Prostate gland (tissue), 2 donors: ENCODE results near the gene ARRDC1. TPM values are rescaled to one million over a fixed set of nuclear protein-coding genes. Genes with fewer than 3 reads are reported as not detected.

Experiments used
- DNase-seq: peaks from one replicate; pipeline ENCODE4 v3.0.0-alpha.2; 2019; ENCODE audit warnings: low spot score
- H3K27ac ChIP-seq, 2 donors: fragments of 200-600 bp; sonication (generic); 2 replicates each; pipeline ENCODE4 v1.5.1; 2017 to 2019
- H3K27me3 ChIP-seq: fragments of 200-600 bp; sonication (generic); replicated peaks from 2 replicates; pipeline ENCODE4 v1.5.1; 2019; ENCODE audit not compliant: insufficient read depth
- H3K36me3 ChIP-seq, 2 donors: fragments of 200-600 bp; sonication (generic); 1 replicate in 1 of 2; 2 replicates in 1 of 2; pipeline versions ENCODE4 v1.5.1 to v1.8.1; 2017 to 2019
- H3K4me1 ChIP-seq: fragments of 200-600 bp; sonication (generic); replicated peaks from 2 replicates; pipeline ENCODE4 v1.5.1; 2019
- H3K4me3 ChIP-seq, 2 donors: fragments of 200-600 bp; sonication (generic); 2 replicates each; pipeline ENCODE4 v1.5.1; 2017 to 2019
- H3K9me3 ChIP-seq: fragments of 200-600 bp; sonication (generic); 2 replicates; pipeline ENCODE4 v1.5.1; 2017
- POLR2A ChIP-seq: fragments of 450-650 bp; IDR thresholded peaks from one replicate; pipeline ENCODE4 v1.6.1; 2016; ENCODE audit warnings: antibody characterized with exemption, mild to moderate bottlenecking
- POLR2AphosphoS5 ChIP-seq: sonication (generic); formaldehyde crosslinking; IDR thresholded peaks from one replicate; pipeline ENCODE4 v1.6.1; 2017; ENCODE audit warnings: antibody characterized with exemption
- WGBS: methylation state at CpG from one replicate; pipeline ENCODE4 v1.1.5; 2018; 5-methylcytosine and 5-hydroxymethylcytosine counted together
- intact Hi-C: fragments of 100-400 bp; cut with DNase I; formaldehyde crosslinking; loops from one replicate; pipeline ENCODE4 v1.14.2; 2022
- total RNA-seq, 2 donors: library from RNA; depleted of rRNA; stranded (reverse); fragments of >200 nt; gene quantifications; one replicate each; pipeline ENCODE4 v1.1.0, GENCODE V29; 2016
- TF ChIP-seq, protein P1 (sequence below), 4 experiments: fragments of 200-600 bp in 2 of 4; fragments of 450-650 bp in 2 of 4; sonication (generic) in 2 of 4; IDR thresholded peaks; 1 replicate in 3 of 4; 2 replicates in 1 of 4; pipeline ENCODE4 v1.5.1; 2016 to 2019; ENCODE audit warnings: antibody characterized with exemption in 4 of 4, mild to moderate bottlenecking in 2 of 4, moderate library complexity in 2 of 4

The ARRDC1 gene
- total RNA-seq, 2 donors from 2014 or later, result 123 to 126 TPM

DNA sequence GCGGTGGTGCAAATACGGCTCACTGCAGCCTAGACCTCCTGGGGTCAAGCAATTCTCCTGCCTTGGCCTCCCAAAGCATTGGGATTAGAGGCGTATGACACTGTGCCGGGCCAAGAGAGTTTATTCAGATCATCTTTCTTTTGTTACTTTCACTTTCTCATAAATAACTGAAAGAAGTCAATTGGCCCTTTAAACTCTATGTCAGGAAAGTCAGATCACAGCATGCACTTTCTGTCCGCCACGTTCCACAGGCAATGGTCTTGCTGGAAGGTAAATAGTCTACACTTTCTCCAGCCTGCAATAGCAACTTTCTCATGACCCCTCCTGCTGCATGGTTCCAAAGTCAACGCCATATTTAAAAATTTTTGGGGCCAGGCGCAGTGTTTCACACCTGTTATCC lies 6.5 kb upstream of the ARRDC1 start:
- Histone ChIP-seq H3K36me3 (no peaks in the 10 kb centered on the region), H3K4me1 (no peaks in the 10 kb centered on the region), H3K27ac (no peak overlapping the region), H3K9me3 (no peaks in the 10 kb centered on the region), H3K27me3 (no peaks in the 10 kb centered on the region), H3K4me3 (no peak overlapping the region)
- intact Hi-C loops, result no loop called here
- no peak for DNase-seq
- no peak for TF ChIP-seq POLR2AphosphoS5
- WGBS, result 73% methylated on average over 8 of the region's 8 CpGs

DNA sequence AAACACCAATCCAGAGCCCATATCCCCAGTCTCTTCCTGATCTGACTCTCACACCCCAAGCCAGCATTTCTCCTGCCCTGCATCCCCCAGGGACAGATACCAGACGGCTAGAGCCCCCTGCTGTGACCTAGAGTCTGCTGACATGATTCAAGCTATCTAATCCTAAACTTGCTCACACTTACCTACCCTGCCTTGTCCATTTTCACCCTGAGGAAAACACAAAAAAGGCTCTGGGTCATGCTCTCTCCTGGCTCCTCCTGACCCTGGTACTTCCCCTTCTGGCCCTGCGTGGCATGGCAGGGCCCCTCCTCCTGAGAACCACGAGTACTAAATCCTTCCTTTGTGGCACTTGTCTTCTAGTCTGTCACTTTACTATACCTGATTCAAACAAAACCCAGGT lies 2.8 kb upstream of the ARRDC1 start:
- 20% methylated on average over 3 of the region's 3 CpGs for WGBS
- peaks cover 4% of the 10 kb centered on the region for H3K4me1 ChIP-seq
- no peaks in the 10 kb centered on the region for H3K27me3 ChIP-seq
- TF ChIP-seq POLR2AphosphoS5 (no peak), POLR2A (no peak)
- TF ChIP-seq, protein P1, sequence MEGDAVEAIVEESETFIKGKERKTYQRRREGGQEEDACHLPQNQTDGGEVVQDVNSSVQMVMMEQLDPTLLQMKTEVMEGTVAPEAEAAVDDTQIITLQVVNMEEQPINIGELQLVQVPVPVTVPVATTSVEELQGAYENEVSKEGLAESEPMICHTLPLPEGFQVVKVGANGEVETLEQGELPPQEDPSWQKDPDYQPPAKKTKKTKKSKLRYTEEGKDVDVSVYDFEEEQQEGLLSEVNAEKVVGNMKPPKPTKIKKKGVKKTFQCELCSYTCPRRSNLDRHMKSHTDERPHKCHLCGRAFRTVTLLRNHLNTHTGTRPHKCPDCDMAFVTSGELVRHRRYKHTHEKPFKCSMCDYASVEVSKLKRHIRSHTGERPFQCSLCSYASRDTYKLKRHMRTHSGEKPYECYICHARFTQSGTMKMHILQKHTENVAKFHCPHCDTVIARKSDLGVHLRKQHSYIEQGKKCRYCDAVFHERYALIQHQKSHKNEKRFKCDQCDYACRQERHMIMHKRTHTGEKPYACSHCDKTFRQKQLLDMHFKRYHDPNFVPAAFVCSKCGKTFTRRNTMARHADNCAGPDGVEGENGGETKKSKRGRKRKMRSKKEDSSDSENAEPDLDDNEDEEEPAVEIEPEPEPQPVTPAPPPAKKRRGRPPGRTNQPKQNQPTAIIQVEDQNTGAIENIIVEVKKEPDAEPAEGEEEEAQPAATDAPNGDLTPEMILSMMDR (IDR thresholded peaks at IDR 0.05), result no peak
- no peaks in the 10 kb centered on the region for H3K9me3 ChIP-seq
- no peak overlapping the region for H3K27ac ChIP-seq
- no peaks in the 10 kb centered on the region for H3K36me3 ChIP-seq
- H3K4me3 ChIP-seq, result no peak overlapping the region
- no peak for DNase-seq
- intact Hi-C loops, result no loop called here

DNA sequence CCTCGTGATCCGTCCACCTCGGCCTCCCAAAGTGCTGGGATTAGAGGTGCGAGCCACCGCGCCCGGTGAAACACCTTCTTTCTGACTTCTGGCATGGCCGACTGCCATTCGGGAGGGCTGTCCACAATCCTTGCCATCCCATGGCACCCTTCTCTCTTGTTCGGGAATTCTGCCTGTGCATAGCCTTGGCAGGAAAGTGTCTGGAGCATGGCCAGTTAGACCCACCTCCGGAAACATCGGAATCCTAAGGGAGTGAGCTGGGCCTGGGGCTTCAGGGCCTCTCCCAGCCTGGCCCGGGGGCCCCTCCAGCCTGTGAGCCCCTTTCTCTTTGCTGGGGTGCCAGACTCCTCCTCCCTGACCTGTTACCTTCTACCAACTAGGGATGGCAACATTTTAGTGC lies 1.6 kb upstream of the ARRDC1 start:
- H3K27me3 ChIP-seq, result no peaks in the 10 kb centered on the region
- H3K36me3 ChIP-seq, result no peaks in the 10 kb centered on the region
- no peak for DNase-seq
- H3K4me1 ChIP-seq, result peaks cover 10% of the 10 kb centered on the region
- H3K4me3 ChIP-seq, result no peak overlapping the region
- intact Hi-C loops, result no loop called here
- H3K27ac ChIP-seq, result no peak overlapping the region
- 62% methylated on average over 13 of the region's 13 CpGs for WGBS
- no peaks in the 10 kb centered on the region for H3K9me3 ChIP-seq
- TF ChIP-seq POLR2A, result no peak

DNA sequence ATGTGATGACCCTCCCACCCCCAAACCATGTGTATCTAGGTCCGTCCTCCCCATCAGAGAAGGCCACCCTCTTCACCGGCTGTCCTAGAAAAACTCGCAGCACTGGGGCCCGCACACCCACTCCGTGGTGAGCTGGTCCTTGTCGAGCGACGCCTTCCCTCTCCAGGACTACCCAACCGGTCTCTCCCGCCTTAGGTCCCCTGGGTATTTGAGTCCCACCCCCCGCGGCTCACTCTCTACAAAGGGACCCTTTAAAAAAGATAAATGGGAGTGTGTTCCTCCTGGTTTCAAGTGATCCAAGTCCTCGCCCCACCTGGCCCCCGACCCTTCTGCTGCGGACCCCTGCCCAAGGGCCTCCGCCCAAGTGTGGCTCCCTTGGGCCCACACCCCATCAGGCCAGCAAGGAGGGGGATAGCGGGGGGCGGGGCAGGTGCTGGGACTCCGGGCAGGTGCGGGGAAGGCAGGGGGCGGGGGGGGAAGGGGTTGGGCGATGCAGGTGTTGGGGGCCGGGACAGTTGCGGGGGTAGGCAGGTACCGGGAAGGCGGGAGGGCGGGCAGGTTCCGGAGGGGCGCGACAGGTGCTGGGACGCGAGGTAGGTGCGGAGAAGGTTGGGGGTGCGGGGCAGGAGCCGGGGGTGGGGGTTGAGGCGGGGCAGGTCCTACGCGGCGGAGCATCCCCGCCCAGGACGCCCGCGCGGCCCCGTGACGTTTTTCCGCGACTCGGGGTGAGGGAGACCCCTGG lies 970 bp upstream of the ARRDC1 start:
- peak overlapping the region; percentile 50 to 91 for H3K4me3 ChIP-seq
- peaks cover 10% of the 10 kb centered on the region for H3K4me1 ChIP-seq
- intact Hi-C loops, result no loop called here
- H3K9me3 ChIP-seq, result no peaks in the 10 kb centered on the region
- H3K27me3 ChIP-seq, result no peaks in the 10 kb centered on the region
- TF ChIP-seq, protein P1 (IDR thresholded peaks at IDR 0.05), result no peak
- TF ChIP-seq POLR2AphosphoS5 (no peak), POLR2A (no peak)
- 6% methylated on average over 49 of the region's 49 CpGs for WGBS
- H3K27ac ChIP-seq, result peak overlapping the region; percentile 76 to 92
- DNase-seq, result no peak
- no peaks in the 10 kb centered on the region for H3K36me3 ChIP-seq

DNA sequence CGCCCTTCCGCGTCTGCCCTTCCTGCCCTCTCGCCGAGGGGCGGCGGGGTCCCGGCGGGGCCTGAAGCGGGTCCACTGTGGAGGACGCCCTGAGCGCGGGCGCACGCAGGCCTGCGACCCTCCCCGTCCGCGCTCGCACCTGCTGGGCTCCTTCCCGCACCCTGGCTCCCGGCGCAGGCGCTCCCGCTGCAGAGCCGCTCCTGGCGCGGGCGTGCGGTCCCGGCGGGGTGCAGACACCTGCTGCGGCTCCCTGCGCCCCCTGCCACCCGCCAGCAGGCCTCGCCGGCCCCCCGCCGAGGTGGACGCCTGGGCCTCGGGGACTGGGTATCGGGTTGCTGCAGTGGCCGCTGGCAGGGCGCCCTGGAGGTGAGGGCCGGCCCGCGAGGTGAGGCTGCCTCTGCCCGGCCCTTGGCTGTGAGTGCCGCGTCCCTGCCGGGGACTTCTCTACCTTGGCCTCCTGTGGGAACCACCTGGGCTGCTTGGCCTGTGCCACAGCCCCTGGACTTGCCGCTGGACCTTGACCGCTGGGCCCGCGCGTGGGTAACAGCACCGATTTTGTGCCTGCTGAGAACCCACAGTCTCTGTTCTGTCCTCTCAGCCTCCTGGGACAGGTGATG lies 627 bp downstream of the ARRDC1 start:
- H3K9me3 ChIP-seq, result no peaks in the 10 kb centered on the region
- peak overlapping the region; percentile 84 to 92 for H3K27ac ChIP-seq
- H3K36me3 ChIP-seq, result no peaks in the 10 kb centered on the region
- TF ChIP-seq, protein P1 (IDR thresholded peaks at IDR 0.05), result no peak
- no peak for TF ChIP-seq POLR2A
- no peak for TF ChIP-seq POLR2AphosphoS5
- intact Hi-C loops, result no loop called here
- no peak for DNase-seq
- 8% methylated on average over 17 of the region's 57 CpGs for WGBS
- peaks cover 13% of the 10 kb centered on the region for H3K4me1 ChIP-seq
- H3K27me3 ChIP-seq, result no peaks in the 10 kb centered on the region
- H3K4me3 ChIP-seq, result peak overlapping the region; percentile 76 to 91

DNA sequence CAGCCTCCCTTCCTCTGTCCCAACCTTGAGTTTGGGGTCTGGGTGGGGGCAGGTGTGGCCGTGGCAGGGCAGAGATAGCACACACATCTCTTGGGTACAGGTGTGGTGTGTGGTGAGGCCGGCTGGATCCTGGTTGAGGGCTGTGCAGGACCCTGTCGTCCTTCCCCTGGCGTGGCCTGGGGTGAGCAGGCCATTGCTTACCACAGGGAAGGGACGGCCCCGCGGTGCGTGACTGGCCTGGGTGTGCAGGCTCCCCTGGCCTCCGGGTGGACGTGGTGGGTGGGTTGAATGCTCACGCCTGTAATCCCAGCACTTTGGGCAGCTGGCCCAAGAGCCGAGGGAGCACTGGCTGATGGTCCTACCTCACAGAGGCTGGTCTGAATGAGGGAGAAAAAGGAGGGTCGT lies 1.2 kb downstream of the ARRDC1 start:
- Histone ChIP-seq H3K4me1 (peaks cover 19% of the 10 kb centered on the region), H3K36me3 (no peaks in the 10 kb centered on the region), H3K4me3 (peak overlapping the region; percentile 76 to 91), H3K27me3 (no peaks in the 10 kb centered on the region), H3K9me3 (no peaks in the 10 kb centered on the region), H3K27ac (peak overlapping the region; percentile 84 to 92)
- no peak for DNase-seq
- TF ChIP-seq, protein P1 (IDR thresholded peaks at IDR 0.05), result no peak
- TF ChIP-seq POLR2AphosphoS5 (no peak), POLR2A (no peak)
- intact Hi-C loops, result no loop called here
- WGBS, result 28% methylated on average over 13 of the region's 13 CpGs
